Trophoblast cell (in vitro differentiated cells and primary cell): ENCODE data around the gene MYL3.

Experiments
- DNase-seq, 2 donors: peaks; one replicate each; pipeline ENCODE4 v3.0.0-alpha.2; 2016
- H2AFZ ChIP-seq: 2 replicates; pipeline ENCODE4 v1.6.1; 2013; ENCODE audit warnings: low read length, moderate library complexity, mild to moderate bottlenecking; ENCODE audit not compliant: insufficient read depth, poor library complexity
- H2AK5ac ChIP-seq: 2 replicates; pipeline ENCODE4 v1.6.1; 2013; ENCODE audit warnings: mild to moderate bottlenecking, low read length
- H2BK120ac ChIP-seq: 2 replicates; pipeline ENCODE4 v1.6.1; 2013; ENCODE audit warnings: low read length, mild to moderate bottlenecking, moderate library complexity; ENCODE audit not compliant: insufficient read depth, poor library complexity
- H2BK12ac ChIP-seq: 2 replicates; pipeline ENCODE4 v1.6.1; 2013; ENCODE audit warnings: mild to moderate bottlenecking, low read length, moderate library complexity
- H2BK5ac ChIP-seq: 2 replicates; pipeline ENCODE4 v1.6.1; 2013; ENCODE audit warnings: low read length, low read depth, moderate library complexity, mild to moderate bottlenecking; ENCODE audit not compliant: poor library complexity
- H3K14ac ChIP-seq: 2 replicates; pipeline ENCODE4 v1.6.1; 2013; ENCODE audit warnings: mild to moderate bottlenecking, low read length
- H3K18ac ChIP-seq: 2 replicates; pipeline ENCODE4 v1.6.1; 2013; ENCODE audit warnings: mild to moderate bottlenecking, low read length
- H3K23ac ChIP-seq: 2 replicates; pipeline ENCODE4 v1.6.1; 2013; ENCODE audit warnings: low read length
- H3K27ac ChIP-seq: 2 replicates; pipeline ENCODE4 v1.5.1; 2013; ENCODE audit warnings: low read depth, mild to moderate bottlenecking, inconsistent platforms, low read length, moderate library complexity
- H3K27me3 ChIP-seq: 2 replicates; pipeline ENCODE4 v1.6.1; 2013; ENCODE audit warnings: inconsistent platforms, mild to moderate bottlenecking, low read length, moderate library complexity; ENCODE audit not compliant: insufficient read depth
- H3K36me3 ChIP-seq, 2 experiments: 1 replicate in 1 of 2; 2 replicates in 1 of 2; pipeline ENCODE4 v1.6.1; 2013; ENCODE audit warnings: low read length in 2 of 2, mild to moderate bottlenecking in 2 of 2, moderate library complexity in 1 of 2; ENCODE audit not compliant: insufficient read depth in 2 of 2, control insufficient read depth in 1 of 2
- H3K4ac ChIP-seq: 2 replicates; pipeline ENCODE4 v1.6.1; 2013; ENCODE audit warnings: low read depth, mild to moderate bottlenecking, low read length, moderate library complexity
- H3K4me1 ChIP-seq, 2 experiments: 1 replicate in 1 of 2; 2 replicates in 1 of 2; pipeline ENCODE4 v1.6.1; 2013; ENCODE audit warnings: low read length in 2 of 2, mild to moderate bottlenecking in 2 of 2, moderate library complexity in 1 of 2; ENCODE audit not compliant: insufficient read depth in 2 of 2, control insufficient read depth in 1 of 2
- H3K4me2 ChIP-seq: 2 replicates; pipeline ENCODE4 v1.6.1; 2013; ENCODE audit warnings: inconsistent platforms, mild to moderate bottlenecking, low read length, moderate library complexity
- H3K4me3 ChIP-seq: 2 replicates; pipeline ENCODE4 v1.5.1; 2013; ENCODE audit warnings: mild to moderate bottlenecking, low read depth, low read length, inconsistent platforms
- H3K79me1 ChIP-seq: one replicate; pipeline ENCODE4 v1.6.1; 2013; ENCODE audit warnings: low read length
- H3K79me2 ChIP-seq: 2 replicates; pipeline ENCODE4 v1.6.1; 2013; ENCODE audit warnings: low read length, mild to moderate bottlenecking; ENCODE audit not compliant: control insufficient read depth, insufficient read depth, poor library complexity
- H3K9ac ChIP-seq: 2 replicates; pipeline ENCODE4 v1.6.1; 2013; ENCODE audit warnings: mild to moderate bottlenecking, low read length
- H3K9me3 ChIP-seq: 2 replicates; pipeline ENCODE4 v1.6.1; 2013; ENCODE audit warnings: low read depth, mild to moderate bottlenecking, control low read depth, inconsistent platforms, low read length; ENCODE audit not compliant: insufficient read depth
- H4K12ac ChIP-seq: 2 replicates; pipeline ENCODE4 v1.6.1; 2013; ENCODE audit warnings: low read depth, mild to moderate bottlenecking, low read length, moderate library complexity
- H4K8ac ChIP-seq: 2 replicates; pipeline ENCODE4 v1.6.1; 2013; ENCODE audit warnings: low read depth, mild to moderate bottlenecking, low read length, moderate library complexity
- H4K91ac ChIP-seq: one replicate; pipeline ENCODE4 v1.6.1; 2013; ENCODE audit warnings: low read depth, mild to moderate bottlenecking, low read length, moderate library complexity
- WGBS: extraction: QIAGEN DNeasy Blood & Tissue Kit; methylation state at CpG from one replicate; pipeline ENCODE4 v1.1.7; 2013; ENCODE audit warnings: missing lambda C conversion rate; ENCODE audit not compliant: insufficient read length, insufficient coverage; ENCODE audit errors: extremely low coverage; 5-methylcytosine and 5-hydroxymethylcytosine counted together

MYL3 gene

DNA sequence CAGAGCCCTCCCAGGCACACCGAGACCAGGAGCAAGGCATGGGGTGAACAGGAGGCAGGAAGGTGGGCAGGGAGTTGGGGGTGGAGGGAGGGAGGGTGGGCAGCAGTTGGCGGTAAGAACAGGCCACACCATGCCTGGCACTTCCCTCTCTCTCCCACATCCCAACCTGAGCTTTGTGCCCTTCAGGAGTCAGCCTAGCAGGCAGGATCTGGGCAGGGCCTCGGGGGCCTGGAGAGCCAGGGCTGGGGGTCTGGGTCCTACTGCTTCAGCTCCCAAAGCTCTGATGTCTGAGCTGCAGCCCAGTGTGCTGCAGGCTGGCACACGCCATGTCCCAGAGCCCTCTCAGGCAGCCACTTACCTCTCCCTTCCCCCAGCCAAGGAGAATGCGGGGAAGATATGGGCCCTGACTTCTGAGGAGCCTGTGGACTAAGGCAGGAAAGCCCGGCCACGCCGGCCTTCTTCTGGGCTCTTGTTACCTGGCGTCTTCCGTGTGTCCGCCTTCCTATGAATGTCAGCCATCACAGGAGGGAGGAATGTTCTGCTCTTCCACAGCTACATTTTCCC lies 2.9 kb upstream of the MYL3 start:
- Histone ChIP-seq H3K27me3 (no peaks in the 10 kb centered on the region), H3K27ac (no peak overlapping the region), H4K91ac (no peak overlapping the region), H3K36me3 (no peaks in the 10 kb centered on the region), H2BK120ac (no peak overlapping the region), H4K12ac (no peak overlapping the region), H3K14ac (no peak overlapping the region), H4K8ac (no peak overlapping the region), H3K9me3 (peaks cover 1% of the 10 kb centered on the region), H2AK5ac (no peak overlapping the region), H3K9ac (no peak overlapping the region), H3K23ac (no peak overlapping the region), H2BK12ac (no peak overlapping the region), H2BK5ac (no peak overlapping the region), H3K79me1 (no peaks in the 10 kb centered on the region), H3K4me1 (no peaks in the 10 kb centered on the region), H3K18ac (no peak overlapping the region), H3K4ac (no peak overlapping the region), H2AFZ (no peak overlapping the region), H3K4me3 (no peak overlapping the region), H3K79me2 (no peaks in the 10 kb centered on the region), H3K4me2 (no peak overlapping the region)
- DNase-seq = peak in 1 of 2 donors; percentile 60
- WGBS = no CpG with 5 or more reads among the region's 11 CpGs

DNA sequence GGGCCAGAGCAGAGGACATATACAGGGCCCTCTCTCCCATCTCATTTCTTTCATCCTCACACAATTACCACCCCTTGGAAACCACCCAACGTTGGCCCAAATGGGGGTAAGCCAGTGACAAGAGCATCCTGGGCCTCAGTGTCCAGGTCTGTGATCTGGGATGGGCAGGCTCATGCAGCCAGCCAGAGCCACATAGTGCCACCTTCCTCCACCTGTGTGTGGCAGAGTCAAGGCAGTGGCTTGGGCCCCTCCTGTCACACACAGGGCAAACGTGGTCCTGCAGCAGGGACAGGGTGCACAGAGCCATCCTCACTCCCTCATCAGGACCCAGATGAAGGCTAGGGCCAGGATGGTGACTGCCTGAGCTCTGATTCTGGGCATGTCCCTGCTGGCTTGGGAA lies 2.3 kb upstream of the MYL3 start:
- Histone ChIP-seq H3K4me3 (no peak overlapping the region), H3K9ac (no peak overlapping the region), H4K8ac (no peak overlapping the region), H3K36me3 (no peaks in the 10 kb centered on the region), H3K27ac (no peak overlapping the region), H3K18ac (no peak overlapping the region), H2BK120ac (no peak overlapping the region), H3K9me3 (peaks cover 1% of the 10 kb centered on the region), H3K79me1 (no peaks in the 10 kb centered on the region), H2AK5ac (no peak overlapping the region), H2BK12ac (no peak overlapping the region), H2BK5ac (no peak overlapping the region), H2AFZ (no peak overlapping the region), H3K79me2 (no peaks in the 10 kb centered on the region), H4K91ac (no peak overlapping the region), H3K4ac (no peak overlapping the region), H3K4me1 (no peaks in the 10 kb centered on the region), H3K14ac (no peak overlapping the region), H3K27me3 (no peaks in the 10 kb centered on the region), H3K4me2 (no peak overlapping the region), H4K12ac (no peak overlapping the region), H3K23ac (no peak overlapping the region)
- no peak for DNase-seq
- no CpG with 5 or more reads among the region's 2 CpGs for WGBS

DNA sequence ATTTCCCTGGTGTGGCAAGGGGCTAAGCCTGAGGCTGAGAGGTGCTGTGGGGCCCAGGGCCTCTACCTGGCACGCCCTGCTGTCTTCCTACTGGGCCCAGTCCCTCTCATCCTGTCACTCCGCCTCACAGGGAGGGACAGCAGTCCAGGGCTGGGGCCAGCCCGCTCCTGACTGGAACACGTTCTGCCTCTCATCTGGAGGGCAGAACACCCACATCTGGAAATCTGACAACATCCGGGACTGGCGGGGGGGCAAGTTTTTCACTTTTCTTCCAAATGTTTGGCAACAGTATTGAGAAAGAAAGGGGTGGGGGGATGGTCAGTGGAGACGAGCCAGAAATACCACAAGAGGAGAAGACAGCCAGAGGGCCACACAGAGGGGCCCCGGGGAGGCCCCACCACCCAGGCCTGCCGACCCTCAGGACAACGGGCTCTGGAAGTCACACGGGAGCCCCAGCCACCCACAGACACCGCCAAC lies 1.8 kb upstream of the MYL3 start:
- H2AK5ac ChIP-seq = no peak overlapping the region
- no peak overlapping the region for H3K4me3 ChIP-seq
- H3K4me1 ChIP-seq = no peaks in the 10 kb centered on the region
- H4K91ac ChIP-seq = no peak overlapping the region
- H3K79me1 ChIP-seq = no peaks in the 10 kb centered on the region
- H3K9ac ChIP-seq = no peak overlapping the region
- no peak overlapping the region for H4K8ac ChIP-seq
- H3K27me3 ChIP-seq = no peaks in the 10 kb centered on the region
- H2BK120ac ChIP-seq = no peak overlapping the region
- H3K4me2 ChIP-seq = no peak overlapping the region
- H2AFZ ChIP-seq = no peak overlapping the region
- no peak overlapping the region for H3K18ac ChIP-seq
- no peak overlapping the region for H2BK5ac ChIP-seq
- H3K79me2 ChIP-seq = no peaks in the 10 kb centered on the region
- H3K36me3 ChIP-seq = no peaks in the 10 kb centered on the region
- H3K14ac ChIP-seq = no peak overlapping the region
- H3K9me3 ChIP-seq = peaks cover 1% of the 10 kb centered on the region
- H3K4ac ChIP-seq = no peak overlapping the region
- no CpG with 5 or more reads among the region's 12 CpGs for whole genome bisulfite sequencing
- H2BK12ac ChIP-seq = no peak overlapping the region
- H3K27ac ChIP-seq = no peak overlapping the region
- DNase-seq = peak; percentile 36 to 55
- H4K12ac ChIP-seq = no peak overlapping the region
- no peak overlapping the region for H3K23ac ChIP-seq

DNA sequence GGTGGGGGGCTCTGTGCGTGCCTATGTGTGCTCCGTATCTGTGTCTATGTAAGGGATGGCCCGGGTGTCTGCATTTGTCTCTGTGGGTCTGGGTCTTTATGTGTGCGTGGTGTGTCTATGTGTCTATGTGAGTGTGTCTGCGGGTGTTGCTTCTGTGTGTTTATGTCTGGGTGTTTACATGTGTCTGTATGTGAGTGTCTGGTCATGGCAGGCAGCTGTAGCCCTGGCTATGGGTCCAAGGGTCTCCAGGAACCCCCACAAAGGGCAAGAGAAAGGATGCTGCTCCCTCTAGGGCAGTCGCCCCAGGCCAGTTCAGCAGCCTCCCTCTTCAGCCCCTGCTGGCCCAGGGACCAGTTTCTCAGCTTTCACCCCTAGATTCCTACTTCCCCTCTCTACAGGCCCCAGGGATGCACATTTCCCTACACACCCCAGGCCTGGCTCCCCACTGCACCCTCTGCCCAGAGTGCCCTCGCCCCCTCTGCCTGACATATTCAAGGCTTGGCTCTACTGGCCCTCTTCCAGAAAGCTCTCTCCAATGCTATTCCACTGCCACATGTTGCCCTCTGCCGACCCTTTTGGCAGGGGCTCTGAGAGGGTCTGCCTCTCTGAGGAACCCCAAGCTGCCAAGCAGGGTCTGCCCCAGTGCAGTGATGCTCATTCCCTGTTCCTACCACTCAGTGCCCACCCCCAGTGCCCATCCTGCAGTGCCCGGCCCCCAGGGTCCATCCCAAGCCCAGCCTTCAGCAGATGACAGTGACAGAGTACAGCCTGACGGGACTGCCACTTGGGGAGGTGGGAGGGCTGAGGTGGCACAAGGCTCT lies 1.0 kb upstream of the MYL3 start:
- Histone ChIP-seq H3K4me1 (no peaks in the 10 kb centered on the region), H3K79me2 (no peaks in the 10 kb centered on the region), H4K8ac (no peak overlapping the region), H3K79me1 (no peaks in the 10 kb centered on the region), H3K36me3 (no peaks in the 10 kb centered on the region), H3K9ac (no peak overlapping the region), H4K12ac (no peak overlapping the region), H2AFZ (no peak overlapping the region), H3K27ac (no peak overlapping the region), H3K4me3 (no peak overlapping the region), H3K4ac (no peak overlapping the region), H2BK5ac (no peak overlapping the region), H3K18ac (no peak overlapping the region), H2BK12ac (no peak overlapping the region), H3K27me3 (no peaks in the 10 kb centered on the region), H3K14ac (no peak overlapping the region), H4K91ac (no peak overlapping the region), H3K4me2 (no peak overlapping the region), H2AK5ac (no peak overlapping the region), H3K23ac (no peak overlapping the region), H2BK120ac (no peak overlapping the region), H3K9me3 (peaks cover 1% of the 10 kb centered on the region)
- no peak for DNase-seq
- no CpG with 5 or more reads among the region's 10 CpGs for WGBS
